Activated CD4-positive, alpha-beta T cell treated with anti-CD3 and anti-CD28 coated beads for 4 hours (primary cell): ENCODE measurements around the gene C12orf42.

Source experiments
- DNase-seq, 2 donors: peaks; one replicate each; pipeline ENCODE4 v3.0.0-alpha.2; 2020

C12orf42 gene

GRCh38 chr12:103495469-103496456 is at the start of gene C12orf42:
TSS of gene C12orf42 (minus strand) at chr12:103495968. CDS start at chr12:103478426, 17,542 bp downstream.
- peak; percentile 35 to 67 for DNase-seq

DNA sequence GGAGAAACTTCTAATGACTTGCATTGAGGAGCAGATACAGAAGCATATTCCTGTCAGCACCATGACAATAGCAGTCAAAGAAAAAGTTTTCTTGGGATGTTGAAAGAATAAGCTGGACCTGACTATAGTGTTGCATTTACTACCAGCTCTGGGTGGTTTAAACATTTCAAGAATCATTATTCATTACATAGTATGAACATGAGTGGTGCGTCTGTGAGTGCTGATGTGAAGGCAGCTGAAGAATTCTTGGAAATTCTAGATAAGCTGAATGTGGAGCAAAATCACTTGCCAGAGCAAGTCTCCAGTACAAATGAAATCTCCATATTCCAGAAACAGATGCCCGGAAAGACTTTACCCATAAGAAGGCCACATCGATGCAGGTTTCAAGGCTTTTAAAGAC is 46.3 kb upstream of the C12orf42 start:
- DNase-seq: no peak

DNA sequence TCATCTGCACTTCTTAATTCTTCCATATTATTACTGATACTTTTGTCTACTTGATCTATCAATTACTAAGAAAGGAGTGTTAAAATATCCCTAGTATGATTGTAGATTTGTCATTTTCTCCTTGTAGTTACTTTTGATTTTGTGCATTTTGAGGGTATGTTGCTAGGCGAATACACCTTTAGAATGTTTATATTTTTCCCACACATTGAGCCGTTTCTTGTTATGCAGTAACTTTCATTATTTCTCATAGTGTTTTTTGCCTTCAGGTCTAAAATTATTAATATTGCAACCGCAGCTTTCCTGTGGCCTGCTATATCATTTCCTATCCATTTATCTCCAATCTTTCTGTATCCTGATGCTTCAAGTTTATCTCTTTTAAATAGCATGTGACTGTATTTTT is 44.6 kb upstream of the C12orf42 start:
- DNase-seq: no peak

DNA sequence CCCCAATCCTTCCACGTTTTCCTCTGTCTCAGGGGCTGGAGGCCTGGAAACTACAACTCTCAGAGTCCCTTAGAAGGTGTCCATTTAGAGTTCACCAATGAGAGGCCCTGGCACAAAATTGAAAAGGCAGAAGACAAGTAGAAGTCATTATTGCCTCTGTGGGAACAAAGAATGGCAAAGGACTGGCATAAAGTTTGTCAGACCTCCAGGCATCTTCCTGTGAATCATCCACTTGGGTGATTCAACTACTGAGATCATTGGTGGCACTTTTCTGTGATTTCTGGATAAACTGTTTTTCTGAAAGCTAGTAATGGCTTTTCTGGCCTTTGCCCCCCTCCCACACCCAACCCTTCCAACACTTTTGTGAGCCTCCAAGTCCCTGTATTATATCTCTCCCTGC is 42.6 kb upstream of the C12orf42 start:
- DNase-seq: no peak

GRCh38 chr12:103530307-103531066 is 34.7 kb upstream of the C12orf42 start:
- DNase-seq: no peak

DNA sequence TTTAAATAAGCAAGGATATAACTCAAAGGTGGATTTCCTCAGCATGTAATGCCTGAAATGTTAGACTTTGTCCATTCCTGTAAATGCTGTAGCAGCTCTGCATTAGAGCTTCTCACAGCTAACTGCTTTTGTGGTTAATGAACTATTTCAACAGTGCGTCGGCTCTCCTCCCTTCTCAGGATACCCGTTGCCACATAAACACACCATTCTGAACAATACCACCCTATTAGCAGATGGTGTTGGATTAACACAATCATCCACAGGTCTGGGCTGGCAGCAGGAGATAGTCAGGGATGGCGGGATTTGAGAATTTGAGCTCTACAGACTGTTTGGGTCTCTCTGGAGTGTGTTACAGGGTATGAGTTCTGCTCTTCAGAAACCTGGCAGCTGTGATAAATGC is 33.5 kb upstream of the C12orf42 start:
- DNase-seq: no peak

DNA sequence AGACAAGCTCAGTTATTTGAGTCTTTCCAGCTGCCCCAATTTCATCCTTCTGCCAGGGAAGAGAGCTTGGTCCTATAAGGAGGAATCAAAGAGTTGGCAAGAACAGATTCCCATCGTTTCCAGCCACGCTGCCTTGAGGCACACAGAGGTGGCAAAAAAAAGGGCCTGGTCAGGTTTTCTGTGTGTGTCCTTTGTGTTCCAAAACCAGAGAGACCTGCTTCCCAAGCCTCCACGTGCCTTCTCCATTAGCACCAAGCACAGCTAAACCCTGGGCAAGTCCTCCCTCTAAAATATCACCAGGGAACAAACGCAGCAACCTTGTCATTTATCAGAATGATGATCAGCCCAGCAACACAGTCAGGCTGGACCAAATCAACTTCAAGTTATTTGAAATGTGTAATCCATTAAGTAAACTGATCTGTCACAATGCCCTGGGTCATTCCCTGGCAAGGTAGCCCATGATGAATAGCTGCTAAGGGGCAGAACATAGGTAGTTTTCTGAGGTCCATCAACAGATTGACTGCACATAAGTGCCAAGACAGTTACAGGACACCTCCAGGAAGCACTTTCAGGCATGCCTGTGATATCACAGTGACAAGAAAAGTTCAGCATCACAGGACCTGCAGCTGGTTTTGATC is 28.6 kb upstream of the C12orf42 start:
- DNase-seq: no peak

- DNase-seq: no peak
Measured at GRCh38 chr12:103523771-103524170, 28.0 kb upstream of the C12orf42 start.

- DNase-seq: no peak
Measured at GRCh38 chr12:103520686-103521215, 25.0 kb upstream of the C12orf42 start.

- DNase-seq: no peak
Measured at GRCh38 chr12:103519632-103520031, 23.9 kb upstream of the C12orf42 start.

GRCh38 chr12:103518899-103519298 is 23.1 kb upstream of the C12orf42 start:
- DNase-seq: no peak

- no peak for DNase-seq
Measured at GRCh38 chr12:103517161-103517560, 21.4 kb upstream of the C12orf42 start.

- DNase-seq: no peak
Measured at GRCh38 chr12:103515341-103515740, 19.6 kb upstream of the C12orf42 start.

DNA sequence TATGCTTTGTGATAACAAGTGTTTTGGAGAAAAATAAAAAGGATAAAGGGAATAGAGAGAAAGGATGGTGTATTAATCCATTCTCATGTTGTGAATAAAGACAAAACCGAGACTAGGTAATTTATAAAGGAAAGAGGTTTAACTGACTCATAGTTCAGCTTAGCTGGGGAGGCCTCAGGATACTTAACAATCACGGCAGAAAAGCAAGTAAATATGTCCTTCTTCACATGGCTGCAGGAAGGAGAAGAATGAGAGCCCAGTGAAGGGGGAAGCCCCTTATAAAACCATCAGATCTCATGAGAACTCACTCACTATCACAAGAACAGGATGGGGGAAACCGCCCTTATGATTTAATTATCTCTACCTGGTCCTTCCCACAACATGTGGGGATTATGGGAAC is 18.1 kb upstream of the C12orf42 start:
- no peak for DNase-seq

DNA sequence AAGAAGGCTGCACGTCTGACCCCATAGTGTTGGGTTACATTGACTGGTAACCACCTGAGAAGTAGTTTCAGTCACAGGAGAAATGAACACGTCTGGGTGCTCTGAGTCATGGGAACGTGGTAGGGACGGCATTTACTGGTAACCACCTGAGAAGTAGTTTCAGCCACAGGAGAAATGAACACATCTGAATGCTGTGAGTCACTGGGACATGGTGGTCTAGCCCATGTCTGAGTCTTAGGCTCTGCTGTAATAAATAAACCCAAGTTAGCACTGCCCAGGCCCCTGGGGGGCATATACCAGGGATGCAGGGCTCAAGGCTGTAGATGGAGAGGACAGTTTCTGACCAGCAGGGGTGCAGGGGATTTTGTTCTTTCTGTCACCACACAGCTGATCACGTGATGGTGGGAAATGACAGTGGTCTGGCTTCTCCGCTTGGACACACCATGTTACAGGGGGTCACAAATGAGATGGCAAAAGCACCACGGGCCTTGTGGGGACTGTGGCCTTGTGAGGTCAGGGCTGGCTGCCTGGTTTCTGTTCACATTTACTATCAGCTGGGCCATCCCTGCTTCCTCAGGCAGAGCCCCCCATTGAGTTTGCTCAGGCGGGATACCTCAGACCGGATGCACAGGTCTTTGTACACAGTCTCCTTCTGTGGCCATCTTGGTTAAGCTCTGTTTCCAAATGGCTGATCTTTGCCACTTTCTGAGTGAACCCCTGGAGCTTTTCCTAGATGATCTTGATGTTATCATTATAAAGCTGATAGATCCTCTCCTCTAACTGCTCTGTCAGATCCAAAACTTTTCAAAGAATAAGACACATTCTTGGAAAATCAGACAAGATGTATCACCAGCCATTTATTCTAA is 9.8 kb upstream of the C12orf42 start:
- peak in 1 of 2 donors; percentile 18 for DNase-seq

- DNase-seq: no peak
Measured at GRCh38 chr12:103504606-103505005, 8.8 kb upstream of the C12orf42 start.

GRCh38 chr12:103503546-103504480 is 8.0 kb upstream of the C12orf42 start:
- DNase-seq: peak; percentile 41 to 46

DNA sequence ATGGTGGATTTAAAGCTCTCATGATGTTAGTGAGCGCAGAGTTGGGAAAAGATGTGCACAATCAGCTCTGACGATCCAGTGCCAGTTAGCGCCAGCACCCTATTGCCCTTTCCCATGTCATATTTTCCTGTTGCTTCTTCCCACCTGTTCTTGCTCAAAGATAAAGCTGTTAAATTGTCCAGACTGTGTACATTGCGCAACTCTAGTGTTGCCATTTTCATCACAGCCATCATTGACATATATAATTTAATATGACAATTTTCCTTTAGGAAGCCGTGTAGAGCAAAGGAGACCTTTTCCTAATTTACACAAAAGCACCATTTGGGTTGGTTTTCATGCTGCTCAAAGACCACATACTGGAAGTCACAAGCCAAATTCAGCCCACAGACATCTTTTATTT is 5.7 kb upstream of the C12orf42 start:
- no peak for DNase-seq

DNA sequence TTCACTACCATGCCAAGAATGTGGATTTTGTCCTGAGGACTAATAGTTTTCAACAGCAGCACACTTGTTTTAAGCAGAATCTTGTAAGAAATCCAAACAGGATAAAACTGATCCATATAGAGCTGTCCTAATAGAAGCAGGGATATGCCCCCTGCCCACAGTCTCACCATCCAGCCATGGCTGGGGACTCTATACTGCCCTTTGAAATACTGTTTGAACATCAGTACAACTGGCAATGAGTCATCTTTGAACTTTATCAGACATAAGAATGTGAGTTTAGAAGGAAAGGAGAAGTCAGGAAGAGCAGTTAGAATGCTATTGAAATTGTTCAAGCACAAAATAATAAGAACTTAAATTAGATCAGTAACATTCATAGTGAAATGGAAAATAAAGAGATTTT is 3.8 kb upstream of the C12orf42 start:
- no peak for DNase-seq

- no peak for DNase-seq
Measured at GRCh38 chr12:103498990-103499389, 3.2 kb upstream of the C12orf42 start.
